ENCODE measurements around the gene ADK. TPM values are rescaled to one million over a fixed set of nuclear protein-coding genes. Genes with fewer than 3 reads are reported as not detected.

Gene ADK
- total and polyA plus RNA-seq, 2 donors (not counting 3 experiments of a cell fraction or from before 2014, with no cell fraction given) = 11.7 to 46.5 TPM

DNA sequence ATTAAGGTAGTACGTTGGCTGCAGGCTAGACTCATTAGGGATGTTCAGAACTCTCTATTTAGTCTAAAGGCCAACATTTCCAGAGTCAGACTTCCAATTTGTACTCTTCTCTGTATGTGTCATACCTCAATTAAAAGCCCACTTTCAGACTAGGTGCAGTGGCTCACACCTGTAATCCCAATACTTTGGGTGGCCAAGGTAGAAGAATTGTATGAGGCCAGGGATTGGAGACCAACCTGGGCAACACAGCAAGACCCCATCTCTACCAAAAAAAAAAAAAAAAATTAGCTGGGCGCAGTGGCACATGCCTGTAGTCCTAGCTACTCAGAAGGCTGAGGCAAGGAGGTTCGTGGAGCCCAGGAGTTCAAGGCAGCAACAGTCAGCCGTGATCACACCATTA is 484.6 kb downstream of the ADK start:
- Histone ChIP-seq H2AFZ (ENCODE audit: low read depth, low read length) (no peak overlapping the region), H3K27ac (ENCODE audit: insufficient read depth, low read depth, low read length) (no peak overlapping the region), H3K4me2 (ENCODE audit: insufficient read depth, low read length) (no peak overlapping the region), H3K9me3 (replicated peaks; ENCODE audit: control insufficient read depth, insufficient read depth, low read length) (no peaks in the 10 kb centered on the region), H3K9me1 (replicated peaks; ENCODE audit: control insufficient read depth, extremely low read depth, insufficient read depth, low read length) (no peaks in the 10 kb centered on the region), H3K27me3 (ENCODE audit: control insufficient read depth in 2 of 2, insufficient read depth in 2 of 2, low read length in 2 of 2) (no peaks in the 10 kb centered on the region), H3K4me3 (replicated peaks in 1 of 3; ENCODE audit: insufficient read depth in 1 of 3, low read depth in 1 of 3, low read length in 3 of 3) (no peak overlapping the region), H3K79me2 (ENCODE audit: control insufficient read depth, insufficient read depth, low read length) (no peaks in the 10 kb centered on the region), H4K20me1 (replicated peaks; ENCODE audit: control insufficient read depth, extremely low read depth, insufficient read depth, low read length) (no peaks in the 10 kb centered on the region), H3K4me1 (ENCODE audit: control insufficient read depth, extremely low read depth, insufficient read depth, low read length) (no peaks in the 10 kb centered on the region), H3K9ac (replicated peaks; ENCODE audit: extremely low read depth, insufficient read depth, low read length) (no peak overlapping the region), H3K36me3 (ENCODE audit: control insufficient read depth in 2 of 2, extremely low read depth in 1 of 2, insufficient read depth in 2 of 2, low read length in 2 of 2) (no peaks in the 10 kb centered on the region)
- no peak for FAIRE-seq
- ChIA-PET CTCF (interaction anchor here (1.2 kb wide), 1 partner anchor 12 kb away, joined by 3 read pairs; no protein-coding TSS in a partner anchor), POLR2A (no interaction called here)
- BruUV-seq (replicated peaks) = no TSS peak
- intact Hi-C loops (cut with micrococcal nuclease) = no loop called here
- TF ChIP-seq POLR2AphosphoS5 (IDR thresholded peaks at IDR 0.05; ENCODE audit: insufficient read depth, low read depth, low read length) (no peak), MYC (IDR thresholded peaks at IDR 0.05; ENCODE audit: low read depth, low read length) (no peak), EZH2 (IDR thresholded peaks at IDR 0.05; ENCODE audit: borderline replicate concordance, low read depth, low read length, severe bottlenecking) (no peak)
- TF ChIP-seq, protein P1, sequence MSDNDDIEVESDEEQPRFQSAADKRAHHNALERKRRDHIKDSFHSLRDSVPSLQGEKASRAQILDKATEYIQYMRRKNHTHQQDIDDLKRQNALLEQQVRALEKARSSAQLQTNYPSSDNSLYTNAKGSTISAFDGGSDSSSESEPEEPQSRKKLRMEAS (IDR thresholded peaks at IDR 0.05; ENCODE audit: insufficient read depth, insufficient read length) = no peak
- TF ChIP-seq, protein P2, sequence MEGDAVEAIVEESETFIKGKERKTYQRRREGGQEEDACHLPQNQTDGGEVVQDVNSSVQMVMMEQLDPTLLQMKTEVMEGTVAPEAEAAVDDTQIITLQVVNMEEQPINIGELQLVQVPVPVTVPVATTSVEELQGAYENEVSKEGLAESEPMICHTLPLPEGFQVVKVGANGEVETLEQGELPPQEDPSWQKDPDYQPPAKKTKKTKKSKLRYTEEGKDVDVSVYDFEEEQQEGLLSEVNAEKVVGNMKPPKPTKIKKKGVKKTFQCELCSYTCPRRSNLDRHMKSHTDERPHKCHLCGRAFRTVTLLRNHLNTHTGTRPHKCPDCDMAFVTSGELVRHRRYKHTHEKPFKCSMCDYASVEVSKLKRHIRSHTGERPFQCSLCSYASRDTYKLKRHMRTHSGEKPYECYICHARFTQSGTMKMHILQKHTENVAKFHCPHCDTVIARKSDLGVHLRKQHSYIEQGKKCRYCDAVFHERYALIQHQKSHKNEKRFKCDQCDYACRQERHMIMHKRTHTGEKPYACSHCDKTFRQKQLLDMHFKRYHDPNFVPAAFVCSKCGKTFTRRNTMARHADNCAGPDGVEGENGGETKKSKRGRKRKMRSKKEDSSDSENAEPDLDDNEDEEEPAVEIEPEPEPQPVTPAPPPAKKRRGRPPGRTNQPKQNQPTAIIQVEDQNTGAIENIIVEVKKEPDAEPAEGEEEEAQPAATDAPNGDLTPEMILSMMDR (IDR thresholded peaks at IDR 0.05; ENCODE audit: extremely low read depth in 1 of 2, insufficient read depth in 1 of 2, low read depth in 1 of 2, low read length in 2 of 2) = no peak
- dilution Hi-C loops (cut with MboI; ENCODE audit: extremely low pct_ligation_motif_present, low sequenced_read_pairs) = no loop called here
- DNase-seq (ENCODE audit: low read depth, low spot score) = no peak

DNA sequence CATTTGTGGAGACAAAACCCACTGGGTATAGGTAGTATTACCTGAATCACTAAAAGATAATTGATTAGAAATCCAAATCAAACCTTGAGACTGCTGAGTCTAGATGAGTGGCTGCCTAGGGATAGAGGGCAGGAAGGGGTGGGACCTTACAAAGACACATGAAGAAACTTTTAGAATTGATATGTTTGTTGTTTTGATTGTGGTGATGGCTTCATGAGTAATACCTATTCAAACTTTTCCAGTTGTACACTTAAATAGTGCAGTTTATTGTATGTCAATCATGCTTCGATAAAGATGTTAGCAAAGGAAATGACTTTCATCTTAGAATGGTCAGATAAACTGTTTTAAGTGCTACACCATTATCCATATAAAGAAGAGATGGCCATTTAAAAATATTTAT is 486.7 kb downstream of the ADK start:
- H3K27me3 ChIP-seq (ENCODE audit: control insufficient read depth in 2 of 2, insufficient read depth in 2 of 2, low read length in 2 of 2) = no peaks in the 10 kb centered on the region
- no peak overlapping the region for H2AFZ ChIP-seq (ENCODE audit: low read depth, low read length)
- no peak overlapping the region for H3K4me3 ChIP-seq (replicated peaks in 1 of 3; ENCODE audit: insufficient read depth in 1 of 3, low read depth in 1 of 3, low read length in 3 of 3)
- no peaks in the 10 kb centered on the region for H4K20me1 ChIP-seq (replicated peaks; ENCODE audit: control insufficient read depth, extremely low read depth, insufficient read depth, low read length)
- H3K9ac ChIP-seq (replicated peaks; ENCODE audit: extremely low read depth, insufficient read depth, low read length) = no peak overlapping the region
- H3K36me3 ChIP-seq (ENCODE audit: control insufficient read depth in 2 of 2, extremely low read depth in 1 of 2, insufficient read depth in 2 of 2, low read length in 2 of 2) = no peaks in the 10 kb centered on the region
- BruUV-seq (replicated peaks) = no TSS peak
- dilution Hi-C loops (cut with MboI; ENCODE audit: extremely low pct_ligation_motif_present, low sequenced_read_pairs) (no loop called here), intact Hi-C loops (cut with micrococcal nuclease) (no loop called here)
- TF ChIP-seq MYC (IDR thresholded peaks at IDR 0.05; ENCODE audit: low read depth, low read length) (no peak), FOS (IDR thresholded peaks at IDR 0.05; ENCODE audit: borderline replicate concordance, insufficient read depth, low read length) (no peak), JUN (IDR thresholded peaks at IDR 0.05; ENCODE audit: borderline replicate concordance, insufficient read depth, insufficient read length, low read depth) (no peak), EZH2 (IDR thresholded peaks at IDR 0.05; ENCODE audit: borderline replicate concordance, low read depth, low read length, severe bottlenecking) (no peak), POLR2AphosphoS5 (IDR thresholded peaks at IDR 0.05; ENCODE audit: insufficient read depth, low read depth, low read length) (no peak), GATA2 (IDR thresholded peaks at IDR 0.05; ENCODE audit: insufficient read depth, insufficient read length, low read depth, low read length) (no peak), POLR2A (IDR thresholded peaks at IDR 0.05; ENCODE audit: low read depth, low read length) (no peak)
- TF ChIP-seq, protein P1 (IDR thresholded peaks at IDR 0.05; ENCODE audit: insufficient read depth, insufficient read length) = no peak
- TF ChIP-seq, protein P2 (IDR thresholded peaks at IDR 0.05; ENCODE audit: extremely low read depth in 1 of 2, insufficient read depth in 1 of 2, low read depth in 1 of 2, low read length in 2 of 2) = no peak
- FAIRE-seq = no peak
- H3K9me1 ChIP-seq (replicated peaks; ENCODE audit: control insufficient read depth, extremely low read depth, insufficient read depth, low read length) = no peaks in the 10 kb centered on the region
- H3K4me2 ChIP-seq (ENCODE audit: insufficient read depth, low read length) = no peak overlapping the region
- H3K27ac ChIP-seq (ENCODE audit: insufficient read depth, low read depth, low read length) = no peak overlapping the region
- peak; percentile 8 for DNase-seq (ENCODE audit: low read depth, low spot score)
- ChIA-PET POLR2A (no interaction called here), CTCF (interaction anchor here (2.9 kb wide), 1 partner anchor 9 kb away, joined by 6 read pairs; no protein-coding TSS in a partner anchor)
- H3K4me1 ChIP-seq (ENCODE audit: control insufficient read depth, extremely low read depth, insufficient read depth, low read length) = no peaks in the 10 kb centered on the region
- H3K9me3 ChIP-seq (replicated peaks; ENCODE audit: control insufficient read depth, insufficient read depth, low read length) = no peaks in the 10 kb centered on the region
- H3K79me2 ChIP-seq (ENCODE audit: control insufficient read depth, insufficient read depth, low read length) = no peaks in the 10 kb centered on the region

Measured in endothelial cell of umbilical vein (primary cell).